ENCODE measurements around the gene VWA8. TPM values are rescaled to one million over a fixed set of nuclear protein-coding genes. Genes with fewer than 3 reads are reported as not detected.

Gene VWA8
- polyA plus RNA-seq, 1 of the 3 experiments (the other 2 are of a cell fraction) = 5.5 TPM

GRCh38 chr13:41634407-41634806 is 326.5 kb downstream of the VWA8 start:
- H3K27ac ChIP-seq (ENCODE audit: low read depth in 2 of 2, low read length in 1 of 2) = no peak overlapping the region
- no peaks in the 10 kb centered on the region for H3K4me1 ChIP-seq (ENCODE audit: control insufficient read depth in 1 of 2, insufficient read depth in 2 of 2, low read depth in 1 of 2, low read length in 1 of 2)
- H2AFZ ChIP-seq (ENCODE audit: low read depth) = no peak overlapping the region
- no peaks in the 10 kb centered on the region for H3K79me2 ChIP-seq (ENCODE audit: insufficient read depth)
- H4K20me1 ChIP-seq (ENCODE audit: insufficient read depth) = no peaks in the 10 kb centered on the region
- H3K9ac ChIP-seq = no peak overlapping the region
- ChIA-PET CTCF (interaction anchor here (1.2 kb wide), 1 partner anchor 34 kb away, joined by 3 read pairs; no protein-coding TSS in a partner anchor), POLR2A (no interaction called here)
- TF ChIP-seq CHD2 (IDR thresholded peaks at IDR 0.05; ENCODE audit: low read length, partially characterized antibody) = no peak
- no peak for TF ChIP-seq YY1 (IDR thresholded peaks at IDR 0.05; ENCODE audit: low read depth)
- TF ChIP-seq FOXJ3 (CRISPR knock-in tag; IDR thresholded peaks at IDR 0.05) = no peak
- TF ChIP-seq CTCF (IDR thresholded peaks at IDR 0.05) = no peak
- TF ChIP-seq TEAD4 (IDR thresholded peaks at IDR 0.05; ENCODE audit: borderline replicate concordance, insufficient read depth) = no peak
- TF ChIP-seq SIN3A (IDR thresholded peaks at IDR 0.05; ENCODE audit: borderline replicate concordance, low read depth, low read length) = no peak
- TF ChIP-seq FOSL2 (IDR thresholded peaks at IDR 0.05; ENCODE audit: borderline replicate concordance, low read depth) = no peak
- TF ChIP-seq RAD21 (IDR thresholded peaks at IDR 0.05; ENCODE audit: low read length) = no peak
- no peak for TF ChIP-seq PBX3 (IDR thresholded peaks at IDR 0.05)
- no peak for TF ChIP-seq IRF3 (IDR thresholded peaks at IDR 0.05; ENCODE audit: low read depth, low read length)
- TF ChIP-seq ZBTB33 (IDR thresholded peaks at IDR 0.05; ENCODE audit: borderline replicate concordance, low read depth) = no peak
- no peak for TF ChIP-seq NRF1 (IDR thresholded peaks at IDR 0.05; ENCODE audit: low read depth, low read length)
- no peak for TF ChIP-seq REST (IDR thresholded peaks at IDR 0.05; ENCODE audit: low read depth, low read length)
- TF ChIP-seq GATA2 (CRISPR knock-in tag; IDR thresholded peaks at IDR 0.05) = no peak
- TF ChIP-seq TAF1 (IDR thresholded peaks at IDR 0.05; ENCODE audit: borderline replicate concordance, low read depth, low read length) = no peak
- H3K36me3 ChIP-seq (replicated peaks in 1 of 2; ENCODE audit: control insufficient read depth in 1 of 2, insufficient read depth in 2 of 2, low read length in 1 of 2) = no peaks in the 10 kb centered on the region
- no peaks in the 10 kb centered on the region for H3F3A ChIP-seq (replicated peaks; ENCODE audit: insufficient read depth)
- DNase-seq = no peak
- no peak overlapping the region for H3K4me3 ChIP-seq (ENCODE audit: low read depth in 2 of 2, low read length in 1 of 2)
- no peak overlapping the region for H3K4me2 ChIP-seq
- no peaks in the 10 kb centered on the region for H3K9me3 ChIP-seq
- H3K9me2 ChIP-seq = no peaks in the 10 kb centered on the region
- WGBS (ENCODE audit: low lambda C conversion rate) = 77% methylated on average over 3 of the region's 3 CpGs
- H3K27me3 ChIP-seq (ENCODE audit: insufficient read depth) = no peaks in the 10 kb centered on the region
